ENCODE data around the gene HES1.

Gene HES1

GRCh38 chr3:194118920-194119319 lies 17.0 kb upstream of the HES1 start:
- H3K27me3 ChIP-seq (ENCODE audit: insufficient read depth, low read length, poor library complexity) = peaks cover 54% of the 10 kb centered on the region
- H4K20me1 ChIP-seq (ENCODE audit: insufficient read depth, low read length) = peaks cover 7% of the 10 kb centered on the region; the same call in 1 of the 2 replicates
- H3K79me2 ChIP-seq (ENCODE audit: insufficient read depth, low read length) = no peaks in the 10 kb centered on the region
- no peak overlapping the region for H3K27ac ChIP-seq (ENCODE audit: low read length)
- H2AFZ ChIP-seq (ENCODE audit: low read depth, low read length) = no peak overlapping the region
- ATAC-seq (ENCODE audit: insufficient read depth, low read depth) = no peak
- H3K4me1 ChIP-seq (ENCODE audit: insufficient read depth, low read length) = no peaks in the 10 kb centered on the region
- H3K9me3 ChIP-seq (ENCODE audit: insufficient read depth, low read length, severe bottlenecking) = no peaks in the 10 kb centered on the region
- no peak for DNase-seq
- TF ChIP-seq EZH2 (IDR thresholded peaks at IDR 0.05; ENCODE audit: borderline replicate concordance, low read depth, low read length, severe bottlenecking) (no peak), CTCF (IDR thresholded peaks at IDR 0.05; ENCODE audit: borderline replicate concordance, extremely low read depth, low read length, poor library complexity, severe bottlenecking) (no peak)
- no peaks in the 10 kb centered on the region for H3K36me3 ChIP-seq (ENCODE audit: insufficient read depth, low read length)
- no peak overlapping the region for H3K4me2 ChIP-seq (ENCODE audit: insufficient read depth, low read length)
- no peak overlapping the region for H3K9ac ChIP-seq (ENCODE audit: low read depth, low read length)
- H3K4me3 ChIP-seq (ENCODE audit: low read depth in 1 of 2, low read length in 2 of 2) = no peak overlapping the region

- H3K27me3 ChIP-seq (ENCODE audit: insufficient read depth, low read length, poor library complexity) = peaks cover 56% of the 10 kb centered on the region
- no peak overlapping the region for H3K4me2 ChIP-seq (ENCODE audit: insufficient read depth, low read length)
- no peaks in the 10 kb centered on the region for H3K79me2 ChIP-seq (ENCODE audit: insufficient read depth, low read length)
- DNase-seq (no peak), ATAC-seq (ENCODE audit: insufficient read depth, low read depth) (no peak)
- H3K36me3 ChIP-seq (ENCODE audit: insufficient read depth, low read length) = no peaks in the 10 kb centered on the region
- no peak overlapping the region for H3K9ac ChIP-seq (ENCODE audit: low read depth, low read length)
- TF ChIP-seq CTCF (IDR thresholded peaks at IDR 0.05; ENCODE audit: borderline replicate concordance, extremely low read depth, low read length, poor library complexity, severe bottlenecking) = no peak
- TF ChIP-seq EZH2 (IDR thresholded peaks at IDR 0.05; ENCODE audit: borderline replicate concordance, low read depth, low read length, severe bottlenecking) = no peak
- no peak overlapping the region for H3K4me3 ChIP-seq (ENCODE audit: low read depth in 1 of 2, low read length in 2 of 2)
- no peak overlapping the region for H2AFZ ChIP-seq (ENCODE audit: low read depth, low read length)
- no peaks in the 10 kb centered on the region for H3K9me3 ChIP-seq (ENCODE audit: insufficient read depth, low read length, severe bottlenecking)
- H4K20me1 ChIP-seq (ENCODE audit: insufficient read depth, low read length) = peaks cover 12% of the 10 kb centered on the region; the same call in 1 of the 2 replicates
- no peak overlapping the region for H3K27ac ChIP-seq (ENCODE audit: low read length)
- no peaks in the 10 kb centered on the region for H3K4me1 ChIP-seq (ENCODE audit: insufficient read depth, low read length)
Measured at GRCh38 chr3:194119831-194120590, 15.9 kb upstream of the HES1 start.

GRCh38 chr3:194120789-194121770 lies 14.9 kb upstream of the HES1 start:
- no peak for ATAC-seq (ENCODE audit: insufficient read depth, low read depth)
- peaks cover 60% of the 10 kb centered on the region for H3K27me3 ChIP-seq (ENCODE audit: insufficient read depth, low read length, poor library complexity)
- no peak overlapping the region for H3K27ac ChIP-seq (ENCODE audit: low read length)
- H3K9ac ChIP-seq (ENCODE audit: low read depth, low read length) = no peak overlapping the region
- no peaks in the 10 kb centered on the region for H3K79me2 ChIP-seq (ENCODE audit: insufficient read depth, low read length)
- H3K36me3 ChIP-seq (ENCODE audit: insufficient read depth, low read length) = no peaks in the 10 kb centered on the region
- no peak for DNase-seq
- no peaks in the 10 kb centered on the region for H3K9me3 ChIP-seq (ENCODE audit: insufficient read depth, low read length, severe bottlenecking)
- no peak overlapping the region for H3K4me2 ChIP-seq (ENCODE audit: insufficient read depth, low read length)
- no peak overlapping the region for H3K4me3 ChIP-seq (ENCODE audit: low read depth in 1 of 2, low read length in 2 of 2)
- no peak for TF ChIP-seq EZH2 (IDR thresholded peaks at IDR 0.05; ENCODE audit: borderline replicate concordance, low read depth, low read length, severe bottlenecking)
- no peak for TF ChIP-seq CTCF (IDR thresholded peaks at IDR 0.05; ENCODE audit: borderline replicate concordance, extremely low read depth, low read length, poor library complexity, severe bottlenecking)
- no peaks in the 10 kb centered on the region for H3K4me1 ChIP-seq (ENCODE audit: insufficient read depth, low read length)
- peaks cover 12% of the 10 kb centered on the region; the same call in 1 of the 2 replicates for H4K20me1 ChIP-seq (ENCODE audit: insufficient read depth, low read length)
- no peak overlapping the region for H2AFZ ChIP-seq (ENCODE audit: low read depth, low read length)
